Measurements from ENCODE around the gene USP9X. TPM values are rescaled to one million over a fixed set of nuclear protein-coding genes. Genes with fewer than 3 reads are reported as not detected.
"Not testable (repeated sequence)": the region's sequence is repeated elsewhere in the genome, so short reads cannot be mapped to it uniquely, and the experiment has no call there.

Gene USP9X
- total RNA-seq, 4 donors from 2014 or later, result 57.2 to 85.9 (median 65.2) TPM

- Histone ChIP-seq H3K27me3 (no peaks in the 10 kb centered on the region), H3K9me3 (no peaks in the 10 kb centered on the region), H3K4me1 (no peaks in the 10 kb centered on the region), H3K27ac (no peak overlapping the region), H3K4me3 (no peak overlapping the region), H3K36me3 (peaks cover 14% of the 10 kb centered on the region)
- 88% methylated on average over 4 of the region's 4 CpGs for WGBS
- no peak for TF ChIP-seq POLR2A (IDR thresholded peaks at IDR 0.05)
- TF ChIP-seq EP300 (IDR thresholded peaks at IDR 0.05), result no peak
- TF ChIP-seq CTCF (IDR thresholded peaks at IDR 0.05), result no peak
- no peak for TF ChIP-seq POLR2AphosphoS5 (IDR thresholded peaks at IDR 0.05)
- no peak for DNase-seq (ENCODE audit: low spot score in 2 of 2)
Measured at GRCh38 chrX:41148553-41148952, 63.3 kb downstream of the USP9X start.

- 79% methylated on average over 7 of the region's 7 CpGs for WGBS
- peaks cover 20% of the 10 kb centered on the region for H3K36me3 ChIP-seq
- no peak overlapping the region for H3K4me3 ChIP-seq
Measured at GRCh38 chrX:41150043-41150442, 64.8 kb downstream of the USP9X start.

GRCh38 chrX:41151726-41152125, 66.5 kb downstream of the USP9X start:
- not testable (repeated sequence) for H3K4me3 ChIP-seq; H3K9me3 ChIP-seq; H3K27ac ChIP-seq; DNase-seq (ENCODE audit: low spot score in 2 of 2); H3K4me1 ChIP-seq; H3K27me3 ChIP-seq
- WGBS, result 90% methylated on average over 12 of the region's 12 CpGs
- peaks cover 25% of the 10 kb centered on the region for H3K36me3 ChIP-seq

More at GRCh38 chrX:41150043-41150442, 64.8 kb downstream of the USP9X start:
- DNase-seq (ENCODE audit: low spot score in 2 of 2), result no peak
- H3K9me3 ChIP-seq, result no peaks in the 10 kb centered on the region
- no peak overlapping the region for H3K27ac ChIP-seq
- no peaks in the 10 kb centered on the region for H3K4me1 ChIP-seq
- TF ChIP-seq POLR2AphosphoS5 (IDR thresholded peaks at IDR 0.05), result no peak
- TF ChIP-seq CTCF (IDR thresholded peaks at IDR 0.05), result no peak
- no peak for TF ChIP-seq EP300 (IDR thresholded peaks at IDR 0.05)
- no peak for TF ChIP-seq POLR2A (IDR thresholded peaks at IDR 0.05)
- H3K27me3 ChIP-seq, result no peaks in the 10 kb centered on the region

- WGBS, result 96% methylated on average over 4 of the region's 4 CpGs
- no peak overlapping the region for H3K4me3 ChIP-seq
- H3K27me3 ChIP-seq, result no peaks in the 10 kb centered on the region
- peaks cover 25% of the 10 kb centered on the region for H3K36me3 ChIP-seq
- DNase-seq (ENCODE audit: low spot score in 2 of 2), result no peak
- no peaks in the 10 kb centered on the region for H3K4me1 ChIP-seq
- no peak overlapping the region for H3K27ac ChIP-seq
- no peak for TF ChIP-seq POLR2AphosphoS5 (IDR thresholded peaks at IDR 0.05)
- TF ChIP-seq CTCF (IDR thresholded peaks at IDR 0.05), result no peak
- no peak for TF ChIP-seq POLR2A (IDR thresholded peaks at IDR 0.05)
- TF ChIP-seq EP300 (IDR thresholded peaks at IDR 0.05), result no peak
- no peaks in the 10 kb centered on the region for H3K9me3 ChIP-seq
Measured at GRCh38 chrX:41152221-41152620, 67.0 kb downstream of the USP9X start.

- WGBS, result 85% methylated on average over 2 of the region's 2 CpGs
- Histone ChIP-seq H3K4me1 (no peaks in the 10 kb centered on the region), H3K27me3 (no peaks in the 10 kb centered on the region), H3K27ac (no peak overlapping the region), H3K9me3 (no peaks in the 10 kb centered on the region), H3K36me3 (peaks cover 25% of the 10 kb centered on the region), H3K4me3 (no peak overlapping the region)
- no peak for TF ChIP-seq POLR2AphosphoS5 (IDR thresholded peaks at IDR 0.05)
- no peak for TF ChIP-seq POLR2A (IDR thresholded peaks at IDR 0.05)
- no peak for TF ChIP-seq CTCF (IDR thresholded peaks at IDR 0.05)
- TF ChIP-seq EP300 (IDR thresholded peaks at IDR 0.05), result no peak
- no peak for DNase-seq (ENCODE audit: low spot score in 2 of 2)
Measured at GRCh38 chrX:41153448-41153847, 68.2 kb downstream of the USP9X start.

- no peak overlapping the region for H3K4me3 ChIP-seq
- no peaks in the 10 kb centered on the region for H3K27me3 ChIP-seq
- DNase-seq (ENCODE audit: low spot score in 2 of 2), result no peak
- no peaks in the 10 kb centered on the region for H3K9me3 ChIP-seq
- no peaks in the 10 kb centered on the region for H3K4me1 ChIP-seq
- H3K36me3 ChIP-seq, result peaks cover 22% of the 10 kb centered on the region
- H3K27ac ChIP-seq, result no peak overlapping the region
- WGBS, result 86% methylated on average over 2 of the region's 2 CpGs
- TF ChIP-seq EP300 (IDR thresholded peaks at IDR 0.05), result no peak
- TF ChIP-seq POLR2AphosphoS5 (IDR thresholded peaks at IDR 0.05), result no peak
- TF ChIP-seq POLR2A (IDR thresholded peaks at IDR 0.05), result no peak
- no peak for TF ChIP-seq CTCF (IDR thresholded peaks at IDR 0.05)
Measured at GRCh38 chrX:41153957-41154356, 68.7 kb downstream of the USP9X start.

Data from suprapubic skin (tissue), 4 donors.